ENCODE data around the gene RAVER1. TPM values are rescaled to one million over a fixed set of nuclear protein-coding genes. Genes with fewer than 3 reads are reported as not detected.

RAVER1 gene
- total and polyA plus RNA-seq, 2 of the 13 experiments (the other 11 are each of a cell fraction or from before 2014, with no cell fraction given), result 3.6 to 7.9 TPM

GRCh38 chr19:10270616-10271394 is 62.5 kb downstream of the RAVER1 start, which contains the start of gene ICAM1 (continued):
- TF ChIP-seq SNAPC5 (CRISPR knock-in tag; IDR thresholded peaks at IDR 0.05; ENCODE audit: borderline replicate concordance), result peak; percentile 54; the same call in 1 of the 2 replicates
- TF ChIP-seq AFF4 (CRISPR knock-in tag; IDR thresholded peaks at IDR 0.05), result no peak
- no peak for TF ChIP-seq HNRNPK (IDR thresholded peaks at IDR 0.05; ENCODE audit: low read depth, low read length, poor library complexity, severe bottlenecking)
- peak; percentile 95 for TF ChIP-seq ETV6 (CRISPR knock-in tag; conservative IDR thresholded peaks at IDR 0.05)
- peak; percentile 69; the same call in 1 of the 2 replicates for TF ChIP-seq HIC2 (CRISPR knock-in tag; IDR thresholded peaks at IDR 0.05; ENCODE audit: low read depth)
- peak; percentile 86; the same call in 1 of the 2 replicates for TF ChIP-seq ARNT2 (CRISPR knock-in tag; IDR thresholded peaks at IDR 0.05; ENCODE audit: low read depth)
- TF ChIP-seq TEAD3 (CRISPR knock-in tag; optimal IDR thresholded peaks at IDR 0.05; ENCODE audit: borderline replicate concordance), result peak; percentile 70
- peak; percentile 54; the same call in 1 of the 2 replicates for TF ChIP-seq KDM4B (CRISPR knock-in tag; IDR thresholded peaks at IDR 0.05)
- TF ChIP-seq RFX3 (CRISPR knock-in tag; IDR thresholded peaks at IDR 0.05), result no peak
- 0 out of 2 replicates have a peak, but pooled peaks have one; percentile 48 for TF ChIP-seq ZNF720 (CRISPR knock-in tag; IDR thresholded peaks at IDR 0.05)
- TF ChIP-seq HDAC2 (CRISPR knock-in tag; IDR thresholded peaks at IDR 0.05), result peak; percentile 84
- 0 out of 2 replicates have a peak, but pooled peaks have one; percentile 37 for TF ChIP-seq ZNF784 (CRISPR knock-in tag; IDR thresholded peaks at IDR 0.05; ENCODE audit: borderline replicate concordance)
- no peak for TF ChIP-seq CHCHD3 (CRISPR knock-in tag; IDR thresholded peaks at IDR 0.05)
- no peak; the same call in 1 of the 2 replicates for TF ChIP-seq ZNF563 (CRISPR knock-in tag; IDR thresholded peaks at IDR 0.05)
- no peak for TF ChIP-seq ZNF468 (CRISPR knock-in tag; IDR thresholded peaks at IDR 0.05)
- no peak for TF ChIP-seq MBNL3 (CRISPR knock-in tag; conservative IDR thresholded peaks at IDR 0.05)
- TF ChIP-seq GATAD2A (CRISPR knock-in tag; IDR thresholded peaks at IDR 0.05), result peak; percentile 65
- TF ChIP-seq TFDP1 (CRISPR knock-in tag; IDR thresholded peaks at IDR 0.05; ENCODE audit: borderline replicate concordance), result peak; percentile 93; the same call in 1 of the 2 replicates
- TF ChIP-seq ZFP36 (IDR thresholded peaks at IDR 0.05; ENCODE audit: borderline replicate concordance, low read depth, low read length, partially characterized antibody), result no peak
- peak; percentile 77; the same call in 1 of the 2 replicates for TF ChIP-seq ATF7-NPFF (CRISPR knock-in tag; IDR thresholded peaks at IDR 0.05; ENCODE audit: low read depth)

Measured in HepG2 (cell line).